ENCODE data around the gene LRIT1. TPM values are rescaled to one million over a fixed set of nuclear protein-coding genes. Genes with fewer than 3 reads are reported as not detected.
A peak's percentile ranks its signal among the peaks of the same experiment; 100 is the strongest.
"Not testable (repeated sequence)": the region's sequence is repeated elsewhere in the genome, so short reads cannot be mapped to it uniquely, and the experiment has no call there.

LRIT1 gene
- total and polyA plus RNA-seq, 2 of the 8 experiments (the other 6 are each of a cell fraction or from before 2014, with no cell fraction given) = 0.03 TPM; not detected in 1

GRCh38 chr10:84279876-84280475 is 38.6 kb upstream of the LRIT1 start:
- H3K23me2 ChIP-seq (ENCODE audit: low read depth, low read length); H3K18ac ChIP-seq (ENCODE audit: extremely low read depth, low read length); H3K27me3 ChIP-seq (replicated peaks in 1 of 4; ENCODE audit: control insufficient read depth in 3 of 4, extremely low read depth in 1 of 4, insufficient read depth in 3 of 4, low read length in 3 of 4); H2BK5ac ChIP-seq (ENCODE audit: low read depth, low read length); H3K56ac ChIP-seq (replicated peaks; ENCODE audit: insufficient read length, low read depth, low read length); H2BK20ac ChIP-seq (ENCODE audit: low read length); H2BK120ac ChIP-seq (replicated peaks; ENCODE audit: low read depth, low read length); H2AFZ ChIP-seq (ENCODE audit: low read length); H3K9me3 ChIP-seq (ENCODE audit: insufficient read depth in 2 of 2, low read depth in 1 of 2, low read length in 1 of 2); H3K79me2 ChIP-seq (ENCODE audit: control insufficient read depth in 1 of 2, insufficient read depth in 2 of 2, low read length in 2 of 2); H3K27ac ChIP-seq (ENCODE audit: low read depth, low read length); H3K14ac ChIP-seq (ENCODE audit: insufficient read length); H3K23ac ChIP-seq (ENCODE audit: insufficient read length); FAIRE-seq; H4K20me1 ChIP-seq (replicated peaks in 1 of 2; ENCODE audit: control insufficient read depth in 1 of 2, insufficient read depth in 2 of 2, low read length in 2 of 2); H4K5ac ChIP-seq (ENCODE audit: insufficient read length, low read depth, low read length); H4K8ac ChIP-seq (ENCODE audit: extremely low read depth, insufficient read depth, low read length); H3K79me1 ChIP-seq (ENCODE audit: low read depth, low read length); H4K91ac ChIP-seq (replicated peaks; ENCODE audit: insufficient read length, low read length); H3K4me2 ChIP-seq (ENCODE audit: insufficient read depth in 1 of 2, low read depth in 2 of 2, low read length in 2 of 2); H3K36me3 ChIP-seq (ENCODE audit: control insufficient read depth in 2 of 4, insufficient read depth in 4 of 4, low read length in 3 of 4); H3K4ac ChIP-seq (replicated peaks; ENCODE audit: insufficient read length, low read depth, low read length); H2BK12ac ChIP-seq (ENCODE audit: low read depth, low read length); H2AK5ac ChIP-seq (ENCODE audit: low read depth, low read length); H3K4me1 ChIP-seq (replicated peaks in 1 of 4; ENCODE audit: control insufficient read depth in 3 of 4, insufficient read depth in 4 of 4, low read length in 3 of 4); H2BK15ac ChIP-seq (ENCODE audit: low read length); H3K9ac ChIP-seq (replicated peaks in 1 of 4; ENCODE audit: extremely low read depth in 1 of 4, low read depth in 3 of 4, low read length in 3 of 4): not testable (repeated sequence)
- WGBS, 2 experiments (ENCODE audit: extremely low coverage in 1 of 2, insufficient coverage in 1 of 2, insufficient read length in 1 of 2, insufficient replicate concordance in 2 of 2, low coverage in 1 of 2, low lambda C conversion rate in 2 of 2, missing lambda C conversion rate in 1 of 2) = 56% methylated on average over 18 of the region's 31 CpGs; no CpG with 5 or more reads in 1 of the 2 experiments
- DNase-seq (ENCODE audit: low read depth in 1 of 2, low spot score in 2 of 2) = peak in 1 of 2 experiments; percentile 68
- CTCF ChIA-PET (ENCODE audit: partially characterized antibody) = interaction anchor here (1.0 to 2.7 kb wide), 6 partner anchors 12 to 257 kb away, joined by 3 to 16 read pairs (median 5); no protein-coding TSS in a partner anchor
- 0 out of 2 replicates have a peak, but pooled peaks have one; percentile 42 for TF ChIP-seq YY1 (IDR thresholded peaks at IDR 0.05; ENCODE audit: low read depth, low read length)
- POLR2A ChIA-PET (ENCODE audit: partially characterized antibody) = interaction anchor here (0.7 to 1.4 kb wide), 3 partner anchors 15 to 48 kb away, joined by 4 read pairs; partner anchors contain the start of gene CCSER2
- peak overlapping the region in 2 of 4 experiments; percentile 27 to 31; a peak in 3 of 8 replicates for H3K4me3 ChIP-seq (ENCODE audit: extremely low read depth in 1 of 4, insufficient read depth in 2 of 4, low read depth in 3 of 4, low read length in 4 of 4)
